HepG2 (cell line): ENCODE results near the gene NECAB2. TPM values are rescaled to one million over a fixed set of nuclear protein-coding genes. Genes with fewer than 3 reads are reported as not detected.

Experiments
- ARNT2 ChIP-seq: sonication (generic); formaldehyde crosslinking; IDR thresholded peaks from 2 replicates; pipeline ENCODE4 v1.8.0; 2022; ENCODE audit warnings: mild to moderate bottlenecking, low read depth, missing genetic modification reagents, moderate library complexity
- MIER2 ChIP-seq: IDR thresholded peaks from 2 replicates; pipeline ENCODE4 v1.6.1; 2016; ENCODE audit warnings: missing biosample characterization, missing genetic modification reagents
- MXD1 ChIP-seq: sonication (generic); formaldehyde crosslinking; IDR thresholded peaks from 2 replicates; pipeline ENCODE4 v1.4.0; 2020; ENCODE audit warnings: mild to moderate bottlenecking, missing genetic modification reagents
- NFKB2 ChIP-seq: sonication (generic); formaldehyde crosslinking; IDR thresholded peaks from 2 replicates; pipeline ENCODE4 v1.4.0; 2020; ENCODE audit warnings: missing genetic modification reagents, borderline replicate concordance
- NFYB ChIP-seq: sonication (generic); formaldehyde crosslinking; IDR thresholded peaks from 2 replicates; pipeline ENCODE4 v1.4.0; 2020; ENCODE audit warnings: missing genetic modification reagents
- RNF219 ChIP-seq: sonication (generic); formaldehyde crosslinking; IDR thresholded peaks from 2 replicates; pipeline ENCODE4 v1.5.0; 2020; ENCODE audit warnings: mild to moderate bottlenecking, missing genetic modification reagents
- RORA ChIP-seq: sonication (generic); formaldehyde crosslinking; IDR thresholded peaks from 2 replicates; pipeline ENCODE4 v1.5.0; 2020; ENCODE audit warnings: mild to moderate bottlenecking, missing genetic modification reagents, moderate library complexity
- SETDB1 ChIP-seq: sonication (generic); formaldehyde crosslinking; IDR thresholded peaks from 2 replicates; pipeline ENCODE4 v1.5.1; 2020; ENCODE audit warnings: missing genetic modification reagents, mild to moderate bottlenecking, borderline replicate concordance
- SIN3B ChIP-seq: fragments of 150-350 bp; IDR thresholded peaks from 2 replicates; pipeline ENCODE4 v1.6.1; 2014; ENCODE audit warnings: low read length
- SMARCC2 ChIP-seq: fragments of 450-650 bp; IDR thresholded peaks from 2 replicates; pipeline ENCODE4 v1.6.1; 2017; ENCODE audit warnings: antibody characterized with exemption, mild to moderate bottlenecking
- TBX3 ChIP-seq: fragments of 450-650 bp; IDR thresholded peaks from 2 replicates; pipeline ENCODE4 v1.6.1; 2017; ENCODE audit warnings: antibody characterized with exemption, mild to moderate bottlenecking, inconsistent platforms, borderline replicate concordance
- ZNF256 ChIP-seq: sonication (generic); formaldehyde crosslinking; conservative IDR thresholded peaks from 2 replicates; pipeline ENCODE4 v1.4.0; 2020; ENCODE audit warnings: missing genetic modification reagents
- ZNF274 ChIP-seq: sonication (generic); formaldehyde crosslinking; IDR thresholded peaks from 2 replicates; pipeline ENCODE4 v1.5.1; 2020; ENCODE audit warnings: mild to moderate bottlenecking, missing genetic modification reagents
- ZNF563 ChIP-seq: sonication (generic); formaldehyde crosslinking; IDR thresholded peaks from 2 replicates; pipeline ENCODE4 v1.8.0; 2022; ENCODE audit warnings: mild to moderate bottlenecking, moderate library complexity, missing genetic modification reagents
- polyA plus RNA-seq, 8 experiments: library from polyadenylated mRNA; depleted of rRNA in 3 of 8; stranded (reverse) in 7 of 8; unstranded in 1 of 8; fragments of >200 nt; fragmentation: Illumina TruSeq in 4 of 8; extraction: Trizol in 4 of 8; gene quantifications; 2 replicates each; pipeline versions ENCODE4 v1.2.1 to v1.2.3, GENCODE V29; 2011 to 2016; ENCODE audit warnings: low read depth in 4 of 8, missing spikeins in 1 of 8, mixed read lengths in 1 of 8; ENCODE audit not compliant: insufficient read depth in 1 of 8
- total RNA-seq, 5 experiments: library from RNA; depleted of rRNA; stranded (reverse); fragments of >200 nt; fragmentation: Illumina TruSeq; extraction: Trizol; gene quantifications; 2 replicates each; pipeline ENCODE4 v1.2.3, GENCODE V29; 2016; ENCODE audit warnings: low read depth in 1 of 5
- TF ChIP-seq, protein P1 (sequence below): sonication (generic); formaldehyde crosslinking; IDR thresholded peaks from 2 replicates; pipeline ENCODE4 v1.5.1; 2020; ENCODE audit warnings: mild to moderate bottlenecking, missing genetic modification reagents, borderline replicate concordance
- TF ChIP-seq, protein P2 (sequence below): sonication (generic); formaldehyde crosslinking; IDR thresholded peaks from 2 replicates; pipeline ENCODE4 v1.4.0; 2020; ENCODE audit warnings: mild to moderate bottlenecking, missing genetic modification reagents

Gene NECAB2
- total and polyA plus RNA-seq, 2 of the 13 experiments (the other 11 are each of a cell fraction or from before 2014, with no cell fraction given), result 0.21 to 0.49 TPM

GRCh38 chr16:83947642-83948234, 20.3 kb upstream of the NECAB2 start (continued):
- TF ChIP-seq ZNF274 (CRISPR knock-in tag), result 0 out of 2 replicates have a peak, but pooled peaks have one; percentile 8
- TF ChIP-seq ARNT2, result no peak
- no peak for TF ChIP-seq RORA (CRISPR knock-in tag)
- no peak for TF ChIP-seq MIER2
- TF ChIP-seq SIN3B, result no peak
- TF ChIP-seq SETDB1, result no peak
- TF ChIP-seq TBX3, result no peak
- no peak for TF ChIP-seq ZNF256 (CRISPR knock-in tag)
- no peak for TF ChIP-seq NFKB2
- 0 out of 2 replicates have a peak, but pooled peaks have one; percentile 24 for TF ChIP-seq ZNF563 (CRISPR knock-in tag)
- no peak for TF ChIP-seq SMARCC2
- no peak for TF ChIP-seq NFYB
- TF ChIP-seq, protein P1, sequence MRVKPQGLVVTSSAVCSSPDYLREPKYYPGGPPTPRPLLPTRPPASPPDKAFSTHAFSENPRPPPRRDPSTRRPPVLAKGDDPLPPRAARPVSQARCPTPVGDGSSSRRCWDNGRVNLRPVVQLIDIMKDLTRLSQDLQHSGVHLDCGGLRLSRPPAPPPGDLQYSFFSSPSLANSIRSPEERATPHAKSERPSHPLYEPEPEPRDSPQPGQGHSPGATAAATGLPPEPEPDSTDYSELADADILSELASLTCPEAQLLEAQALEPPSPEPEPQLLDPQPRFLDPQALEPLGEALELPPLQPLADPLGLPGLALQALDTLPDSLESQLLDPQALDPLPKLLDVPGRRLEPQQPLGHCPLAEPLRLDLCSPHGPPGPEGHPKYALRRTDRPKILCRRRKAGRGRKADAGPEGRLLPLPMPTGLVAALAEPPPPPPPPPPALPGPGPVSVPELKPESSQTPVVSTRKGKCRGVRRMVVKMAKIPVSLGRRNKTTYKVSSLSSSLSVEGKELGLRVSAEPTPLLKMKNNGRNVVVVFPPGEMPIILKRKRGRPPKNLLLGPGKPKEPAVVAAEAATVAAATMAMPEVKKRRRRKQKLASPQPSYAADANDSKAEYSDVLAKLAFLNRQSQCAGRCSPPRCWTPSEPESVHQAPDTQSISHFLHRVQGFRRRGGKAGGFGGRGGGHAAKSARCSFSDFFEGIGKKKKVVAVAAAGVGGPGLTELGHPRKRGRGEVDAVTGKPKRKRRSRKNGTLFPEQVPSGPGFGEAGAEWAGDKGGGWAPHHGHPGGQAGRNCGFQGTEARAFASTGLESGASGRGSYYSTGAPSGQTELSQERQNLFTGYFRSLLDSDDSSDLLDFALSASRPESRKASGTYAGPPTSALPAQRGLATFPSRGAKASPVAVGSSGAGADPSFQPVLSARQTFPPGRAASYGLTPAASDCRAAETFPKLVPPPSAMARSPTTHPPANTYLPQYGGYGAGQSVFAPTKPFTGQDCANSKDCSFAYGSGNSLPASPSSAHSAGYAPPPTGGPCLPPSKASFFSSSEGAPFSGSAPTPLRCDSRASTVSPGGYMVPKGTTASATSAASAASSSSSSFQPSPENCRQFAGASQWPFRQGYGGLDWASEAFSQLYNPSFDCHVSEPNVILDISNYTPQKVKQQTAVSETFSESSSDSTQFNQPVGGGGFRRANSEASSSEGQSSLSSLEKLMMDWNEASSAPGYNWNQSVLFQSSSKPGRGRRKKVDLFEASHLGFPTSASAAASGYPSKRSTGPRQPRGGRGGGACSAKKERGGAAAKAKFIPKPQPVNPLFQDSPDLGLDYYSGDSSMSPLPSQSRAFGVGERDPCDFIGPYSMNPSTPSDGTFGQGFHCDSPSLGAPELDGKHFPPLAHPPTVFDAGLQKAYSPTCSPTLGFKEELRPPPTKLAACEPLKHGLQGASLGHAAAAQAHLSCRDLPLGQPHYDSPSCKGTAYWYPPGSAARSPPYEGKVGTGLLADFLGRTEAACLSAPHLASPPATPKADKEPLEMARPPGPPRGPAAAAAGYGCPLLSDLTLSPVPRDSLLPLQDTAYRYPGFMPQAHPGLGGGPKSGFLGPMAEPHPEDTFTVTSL (CRISPR knock-in tag), result no peak
- TF ChIP-seq RNF219 (CRISPR knock-in tag), result no peak
- TF ChIP-seq MXD1 (CRISPR knock-in tag), result no peak
- TF ChIP-seq, protein P2, sequence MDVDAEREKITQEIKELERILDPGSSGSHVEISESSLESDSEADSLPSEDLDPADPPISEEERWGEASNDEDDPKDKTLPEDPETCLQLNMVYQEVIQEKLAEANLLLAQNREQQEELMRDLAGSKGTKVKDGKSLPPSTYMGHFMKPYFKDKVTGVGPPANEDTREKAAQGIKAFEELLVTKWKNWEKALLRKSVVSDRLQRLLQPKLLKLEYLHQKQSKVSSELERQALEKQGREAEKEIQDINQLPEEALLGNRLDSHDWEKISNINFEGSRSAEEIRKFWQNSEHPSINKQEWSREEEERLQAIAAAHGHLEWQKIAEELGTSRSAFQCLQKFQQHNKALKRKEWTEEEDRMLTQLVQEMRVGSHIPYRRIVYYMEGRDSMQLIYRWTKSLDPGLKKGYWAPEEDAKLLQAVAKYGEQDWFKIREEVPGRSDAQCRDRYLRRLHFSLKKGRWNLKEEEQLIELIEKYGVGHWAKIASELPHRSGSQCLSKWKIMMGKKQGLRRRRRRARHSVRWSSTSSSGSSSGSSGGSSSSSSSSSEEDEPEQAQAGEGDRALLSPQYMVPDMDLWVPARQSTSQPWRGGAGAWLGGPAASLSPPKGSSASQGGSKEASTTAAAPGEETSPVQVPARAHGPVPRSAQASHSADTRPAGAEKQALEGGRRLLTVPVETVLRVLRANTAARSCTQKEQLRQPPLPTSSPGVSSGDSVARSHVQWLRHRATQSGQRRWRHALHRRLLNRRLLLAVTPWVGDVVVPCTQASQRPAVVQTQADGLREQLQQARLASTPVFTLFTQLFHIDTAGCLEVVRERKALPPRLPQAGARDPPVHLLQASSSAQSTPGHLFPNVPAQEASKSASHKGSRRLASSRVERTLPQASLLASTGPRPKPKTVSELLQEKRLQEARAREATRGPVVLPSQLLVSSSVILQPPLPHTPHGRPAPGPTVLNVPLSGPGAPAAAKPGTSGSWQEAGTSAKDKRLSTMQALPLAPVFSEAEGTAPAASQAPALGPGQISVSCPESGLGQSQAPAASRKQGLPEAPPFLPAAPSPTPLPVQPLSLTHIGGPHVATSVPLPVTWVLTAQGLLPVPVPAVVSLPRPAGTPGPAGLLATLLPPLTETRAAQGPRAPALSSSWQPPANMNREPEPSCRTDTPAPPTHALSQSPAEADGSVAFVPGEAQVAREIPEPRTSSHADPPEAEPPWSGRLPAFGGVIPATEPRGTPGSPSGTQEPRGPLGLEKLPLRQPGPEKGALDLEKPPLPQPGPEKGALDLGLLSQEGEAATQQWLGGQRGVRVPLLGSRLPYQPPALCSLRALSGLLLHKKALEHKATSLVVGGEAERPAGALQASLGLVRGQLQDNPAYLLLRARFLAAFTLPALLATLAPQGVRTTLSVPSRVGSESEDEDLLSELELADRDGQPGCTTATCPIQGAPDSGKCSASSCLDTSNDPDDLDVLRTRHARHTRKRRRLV (CRISPR knock-in tag), result no peak
